Keratinocyte (primary cell): ENCODE measurements around the gene IL12RB2. TPM values are rescaled to one million over a fixed set of nuclear protein-coding genes. Genes with fewer than 3 reads are reported as not detected.

ENCODE experiments used
- DNase-seq: peaks from one replicate; pipeline ENCODE4 v3.0.0-alpha.2; 2011; ENCODE audit warnings: low read depth, missing footprints, low spot score
- FAIRE-seq: peaks from 2 replicates; lab custom pipeline; 2011; peaks lifted over from hg19 to GRCh38; lab: Jason Lieb, UNC
- H2AFZ ChIP-seq: 2 replicates; pipeline ENCODE4 v1.6.0; 2012; ENCODE audit warnings: low read length, control low read depth, inconsistent platforms; ENCODE audit not compliant: control insufficient read depth
- H3K27ac ChIP-seq: 2 replicates; pipeline ENCODE4 v1.5.1; 2011; ENCODE audit warnings: low read length; ENCODE audit not compliant: control insufficient read depth, insufficient read depth
- H3K27me3 ChIP-seq: 3 replicates; pipeline ENCODE4 v1.6.0; 2011; ENCODE audit warnings: low read length; ENCODE audit not compliant: control insufficient read depth, insufficient read depth; ENCODE audit errors: extremely low read depth
- H3K36me3 ChIP-seq, 2 experiments: 2 replicates in 1 of 2; 3 replicates in 1 of 2; pipeline ENCODE4 v1.5.1; 2011; ENCODE audit warnings: low read length in 2 of 2, mild to moderate bottlenecking in 1 of 2; ENCODE audit not compliant: control insufficient read depth in 2 of 2, insufficient read depth in 2 of 2; ENCODE audit errors: extremely low read depth in 1 of 2
- H3K4me1 ChIP-seq: 3 replicates; pipeline ENCODE4 v1.5.1; 2011; ENCODE audit warnings: low read length; ENCODE audit not compliant: control insufficient read depth, insufficient read depth; ENCODE audit errors: extremely low read depth
- H3K4me2 ChIP-seq: 3 replicates; pipeline ENCODE4 v1.6.0; 2011; ENCODE audit warnings: low read depth, low read length; ENCODE audit not compliant: control insufficient read depth, insufficient read depth; ENCODE audit errors: extremely low read depth
- H3K4me3 ChIP-seq, 3 experiments: fragments of 200-600 bp in 1 of 3; sonication (generic) in 1 of 3; 2 replicates in 2 of 3; 3 replicates in 1 of 3; pipeline ENCODE4 v1.5.1; 2011 to 2016; ENCODE audit warnings: low read length in 3 of 3, mild to moderate bottlenecking in 3 of 3, control low read depth in 2 of 3, inconsistent platforms in 1 of 3, low read depth in 1 of 3, mixed read lengths in 1 of 3, mixed run types in 1 of 3, moderate library complexity in 1 of 3; ENCODE audit not compliant: control insufficient read depth in 2 of 3, insufficient read depth in 2 of 3; ENCODE audit errors: extremely low read depth in 1 of 3
- H3K79me2 ChIP-seq: 2 replicates; pipeline ENCODE4 v1.6.0; 2012; ENCODE audit warnings: low read length; ENCODE audit not compliant: control insufficient read depth, insufficient read depth
- H3K9ac ChIP-seq: 3 replicates; pipeline ENCODE4 v1.6.0; 2011; ENCODE audit warnings: low read length; ENCODE audit not compliant: control insufficient read depth, insufficient read depth; ENCODE audit errors: extremely low read depth
- H3K9me1 ChIP-seq: 3 replicates; pipeline ENCODE4 v1.6.0; 2011; ENCODE audit warnings: low read length; ENCODE audit not compliant: control insufficient read depth, insufficient read depth; ENCODE audit errors: extremely low read depth
- H3K9me3 ChIP-seq: 2 replicates; pipeline ENCODE4 v1.5.1; 2012; ENCODE audit warnings: low read depth, low read length; ENCODE audit not compliant: control insufficient read depth
- H4K20me1 ChIP-seq: 3 replicates; pipeline ENCODE4 v1.6.0; 2011; ENCODE audit warnings: low read length; ENCODE audit not compliant: control insufficient read depth, insufficient read depth; ENCODE audit errors: extremely low read depth
- CTCF ChIP-seq, 3 experiments: IDR thresholded peaks in 1 of 3; conservative IDR thresholded peaks in 1 of 3; optimal IDR thresholded peaks in 1 of 3; 2 replicates in 2 of 3; 3 replicates in 1 of 3; pipeline versions ENCODE3 to v1.5.1; 2011; ENCODE audit warnings: low read length in 3 of 3, mild to moderate bottlenecking in 3 of 3, moderate library complexity in 2 of 3, control low read depth in 1 of 3, inconsistent platforms in 1 of 3; ENCODE audit not compliant: insufficient read depth in 2 of 3; ENCODE audit errors: extremely low read depth in 1 of 3
- EZH2 ChIP-seq: IDR thresholded peaks from one replicate; pipeline ENCODE4 v1.6.1; 2012; ENCODE audit warnings: inconsistent platforms, mild to moderate bottlenecking, low read length, moderate library complexity
- dilution Hi-C: fragments of 300-500 bp; cut with MboI; formaldehyde crosslinking; loops from one replicate; pipeline ENCODE4 v1.7.0; 2020; ENCODE audit warnings: low sequenced_read_pairs; ENCODE audit not compliant: extremely low pct_ligation_motif_present
- polyA plus RNA-seq, 5 experiments: library from polyadenylated mRNA; depleted of rRNA in 3 of 5; stranded (reverse) in 3 of 5; stranded (forward) in 1 of 5; unstranded in 1 of 5; fragments of >200 nt; gene quantifications; 1 replicate in 1 of 5; 2 replicates in 3 of 5; 3 replicates in 1 of 5; pipeline versions ENCODE4 v1.2.1 to v1.2.3, GENCODE V29; 2011 to 2012; ENCODE audit warnings: missing spikeins in 2 of 5, low read depth in 1 of 5, low replicate concordance in 1 of 5

IL12RB2 gene
- polyA plus RNA-seq, 1 donor (not counting 4 experiments of a cell fraction or from before 2014, with no cell fraction given), result 0.63 TPM

GRCh38 chr1:67333603-67334002 lies 25.9 kb downstream of the IL12RB2 start:
- Histone ChIP-seq H3K27ac (peak overlapping the region; percentile 74), H3K9me1 (no peaks in the 10 kb centered on the region), H4K20me1 (no peaks in the 10 kb centered on the region), H2AFZ (peak overlapping the region; percentile 96), H3K4me3 (peak overlapping the region in 1 of 3 experiments; percentile 35), H3K9ac (peak overlapping the region; percentile 40), H3K4me1 (peaks cover 28% of the 10 kb centered on the region), H3K27me3 (no peaks in the 10 kb centered on the region), H3K36me3 (no peaks in the 10 kb centered on the region), H3K9me3 (no peaks in the 10 kb centered on the region), H3K4me2 (peak overlapping the region; percentile 75), H3K79me2 (no peaks in the 10 kb centered on the region)
- DNase-seq, result no peak
- TF ChIP-seq EZH2 (no peak), CTCF (optimal IDR thresholded peaks at IDR 0.05 in 1 of 3, IDR thresholded peaks at IDR 0.05 in 1 of 3, conservative IDR thresholded peaks at IDR 0.05 in 1 of 3; ENCODE audit: extremely low read depth in 1 of 3, insufficient read depth in 2 of 3, low read length in 3 of 3) (no peak)
- dilution Hi-C loops, result no loop called here
- FAIRE-seq, result peak; percentile 98

- Histone ChIP-seq H4K20me1 (no peaks in the 10 kb centered on the region), H3K36me3 (no peaks in the 10 kb centered on the region), H3K4me3 (no peak overlapping the region), H3K4me1 (peaks cover 45% of the 10 kb centered on the region), H3K79me2 (no peaks in the 10 kb centered on the region), H3K9me1 (no peaks in the 10 kb centered on the region), H3K9ac (no peak overlapping the region), H3K9me3 (no peaks in the 10 kb centered on the region), H3K27me3 (no peaks in the 10 kb centered on the region), H2AFZ (peak overlapping the region; percentile 27), H3K27ac (no peak overlapping the region), H3K4me2 (no peak overlapping the region)
- FAIRE-seq, result peak; percentile 41
- DNase-seq, result no peak
- dilution Hi-C loops, result no loop called here
- TF ChIP-seq CTCF (optimal IDR thresholded peaks at IDR 0.05 in 1 of 3, IDR thresholded peaks at IDR 0.05 in 1 of 3, conservative IDR thresholded peaks at IDR 0.05 in 1 of 3; ENCODE audit: extremely low read depth in 1 of 3, insufficient read depth in 2 of 3, low read length in 3 of 3), result no peak
- no peak for TF ChIP-seq EZH2
Measured at GRCh38 chr1:67335411-67335810, 27.7 kb downstream of the IL12RB2 start.
